Measurements from ENCODE around the gene LIMA1.
A peak's percentile ranks its signal among the peaks of the same experiment; 100 is the strongest.
"Not testable (repeated sequence)": the region's sequence is repeated elsewhere in the genome, so short reads cannot be mapped to it uniquely, and the experiment has no call there.

The LIMA1 gene

DNA sequence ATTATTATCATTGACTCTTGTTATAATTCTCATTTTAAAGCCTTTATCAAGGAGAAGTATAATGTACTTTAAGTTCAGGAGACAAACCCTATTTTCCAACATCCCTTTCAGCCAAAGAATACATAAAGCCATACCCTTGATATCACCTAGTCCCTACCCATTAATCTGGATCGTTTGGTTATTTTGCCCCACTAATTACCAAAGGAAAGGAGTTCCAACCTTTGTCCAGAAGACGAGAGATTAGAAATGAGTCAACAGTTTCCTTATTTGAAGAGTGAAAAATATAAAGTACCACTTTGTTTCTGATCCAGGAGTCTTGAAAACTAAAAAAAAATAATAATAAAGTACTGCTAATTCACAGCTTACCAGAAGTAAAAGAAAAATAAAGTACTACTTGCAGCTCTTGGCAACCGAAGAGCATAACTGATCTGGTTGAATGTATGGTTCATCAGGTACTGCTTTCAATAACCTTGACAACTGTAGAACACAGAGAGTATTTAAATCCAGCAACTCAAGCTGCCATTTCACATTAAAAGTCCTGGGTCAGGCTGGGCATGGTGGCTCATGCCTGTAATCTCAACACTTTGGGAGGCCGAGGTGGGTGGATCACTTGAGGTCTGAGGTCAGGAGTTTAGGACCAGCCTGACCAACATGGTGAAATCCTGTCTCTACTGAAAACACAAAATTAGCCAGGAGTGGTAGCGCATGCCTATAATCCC is 33.7 kb downstream of the LIMA1 start:
- DNase-seq = no peak
- intact Hi-C loops (cut with DNase I) = no loop called here

DNA sequence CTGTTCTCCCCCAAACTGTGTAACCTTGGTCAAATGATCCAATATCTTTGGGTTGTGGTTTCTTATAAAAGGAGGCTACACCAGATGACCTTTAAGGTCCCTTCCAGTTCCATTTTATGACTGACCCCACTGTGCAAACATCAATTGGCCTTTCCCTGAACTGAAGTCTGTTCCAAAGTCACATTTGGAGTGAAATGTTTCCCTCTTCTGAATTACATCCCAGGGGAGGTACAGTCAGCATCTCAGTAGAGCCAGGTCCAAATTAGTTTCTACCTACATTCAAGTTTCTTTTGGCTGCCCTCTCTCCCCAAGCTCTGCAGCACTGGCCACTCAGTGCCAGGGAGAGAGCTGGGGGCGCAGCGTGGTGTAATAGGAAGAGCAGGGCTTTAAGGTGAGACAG is 34.4 kb downstream of the LIMA1 start:
- intact Hi-C loops (cut with DNase I) = no loop called here
- DNase-seq = no peak

DNA sequence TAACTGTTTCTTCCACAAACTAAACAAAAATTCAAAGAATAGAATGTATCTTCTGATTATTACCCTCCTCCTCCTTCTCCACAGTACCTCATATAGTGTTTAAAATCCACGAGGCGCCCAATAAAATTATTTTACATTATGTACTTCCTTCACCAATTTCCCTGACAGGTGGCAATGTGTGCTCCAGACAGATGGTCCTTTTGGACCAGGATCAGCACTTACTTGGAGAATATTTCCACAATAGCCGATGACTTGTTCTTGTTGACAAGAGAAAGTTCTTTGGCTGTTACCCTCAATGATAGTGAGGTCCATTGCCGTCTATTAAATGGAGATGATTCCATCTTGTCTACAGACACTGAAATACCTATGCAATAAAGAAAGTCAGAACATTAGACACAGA is 34.9 kb downstream of the LIMA1 start:
- intact Hi-C loops (cut with DNase I) = no loop called here
- DNase-seq = no peak

DNA sequence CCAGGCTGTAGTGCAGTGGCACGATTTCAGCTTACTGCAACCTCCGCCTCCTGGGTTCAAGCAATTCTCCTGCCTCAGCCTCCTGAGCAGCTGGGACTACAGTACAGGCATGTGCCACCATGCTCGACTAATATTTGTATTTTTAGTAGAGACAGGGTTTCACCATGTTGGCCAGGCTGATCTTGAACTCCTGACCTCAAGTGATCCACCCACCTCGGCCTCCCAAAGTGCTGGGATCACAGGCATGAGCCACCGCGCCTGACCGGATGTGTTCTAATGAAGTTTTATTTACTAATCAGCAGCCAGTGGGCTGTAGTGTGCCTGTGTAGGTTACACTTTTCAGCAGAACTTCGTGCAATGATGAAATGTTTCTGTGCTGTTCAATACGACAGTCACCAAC is 35.7 kb downstream of the LIMA1 start:
- DNase-seq; intact Hi-C loops (cut with DNase I): not testable (repeated sequence)

DNA sequence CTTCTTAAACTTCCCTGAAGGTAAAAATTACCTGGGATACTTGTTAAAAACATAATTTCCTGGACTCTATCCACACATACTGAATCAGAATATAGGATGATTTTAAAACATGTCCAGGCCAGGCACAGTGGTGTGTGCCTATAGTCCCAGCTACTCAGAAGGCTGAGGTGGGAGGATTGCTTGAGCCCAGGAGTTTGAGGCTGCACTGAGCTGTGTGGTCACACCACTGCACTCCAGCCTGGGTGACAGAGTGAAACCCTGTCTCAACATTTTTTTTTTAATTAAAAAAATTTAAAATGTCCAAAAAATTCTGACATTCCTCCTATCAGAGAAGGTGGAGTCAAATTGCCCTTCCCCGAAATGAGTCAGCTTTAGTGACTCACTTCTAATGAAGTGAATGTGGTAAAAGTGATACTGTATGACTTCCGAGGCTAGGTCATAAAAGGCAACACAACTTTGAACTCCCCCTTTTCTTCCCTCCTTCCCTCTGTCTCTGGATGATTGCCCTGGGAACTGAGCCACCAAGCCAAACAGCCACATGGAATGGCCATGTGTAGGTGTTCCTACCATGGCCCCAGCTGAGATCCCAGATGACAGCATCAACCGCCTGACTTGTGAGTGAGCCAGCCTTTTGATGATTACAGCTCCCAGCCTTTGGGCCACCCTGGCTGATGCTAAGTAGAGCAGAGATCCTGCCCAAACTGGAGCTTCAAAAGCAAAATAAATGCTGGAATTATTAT is 36.3 kb downstream of the LIMA1 start:
- no peak for DNase-seq
- intact Hi-C loops (cut with DNase I) = no loop called here

DNA sequence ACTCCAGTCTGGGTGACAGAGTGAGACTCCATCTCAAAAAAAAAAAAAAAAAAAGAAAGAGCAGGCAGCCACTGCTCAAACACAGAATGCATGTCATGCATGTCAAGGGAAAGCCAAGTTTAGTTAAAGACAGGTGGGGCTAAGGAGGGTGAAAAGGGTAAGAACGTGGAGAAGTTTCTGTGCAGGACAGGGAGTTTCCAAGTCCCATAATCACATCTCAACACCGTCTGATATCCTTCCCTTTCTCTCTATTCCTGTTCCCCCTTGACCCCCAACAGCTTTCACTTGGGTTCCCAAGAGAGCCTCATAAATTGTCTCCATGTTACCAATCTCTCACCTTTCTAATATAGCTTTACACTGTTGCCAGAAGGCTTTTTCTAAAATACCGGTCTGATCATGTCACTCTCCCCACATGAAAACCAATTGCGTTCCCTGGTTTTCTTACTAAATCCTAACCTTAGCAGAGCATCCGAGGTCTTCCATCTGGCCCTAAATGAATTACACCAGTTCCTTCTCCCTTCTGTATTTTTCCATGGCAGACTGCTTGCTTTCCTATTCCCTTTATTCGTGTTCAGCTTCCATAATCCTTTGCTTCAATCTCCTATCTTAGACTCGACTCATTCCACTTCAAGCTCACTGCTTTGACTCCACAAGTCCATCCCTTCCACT is 37.0 kb downstream of the LIMA1 start:
- DNase-seq = no peak
- intact Hi-C loops (cut with DNase I) = no loop called here

DNA sequence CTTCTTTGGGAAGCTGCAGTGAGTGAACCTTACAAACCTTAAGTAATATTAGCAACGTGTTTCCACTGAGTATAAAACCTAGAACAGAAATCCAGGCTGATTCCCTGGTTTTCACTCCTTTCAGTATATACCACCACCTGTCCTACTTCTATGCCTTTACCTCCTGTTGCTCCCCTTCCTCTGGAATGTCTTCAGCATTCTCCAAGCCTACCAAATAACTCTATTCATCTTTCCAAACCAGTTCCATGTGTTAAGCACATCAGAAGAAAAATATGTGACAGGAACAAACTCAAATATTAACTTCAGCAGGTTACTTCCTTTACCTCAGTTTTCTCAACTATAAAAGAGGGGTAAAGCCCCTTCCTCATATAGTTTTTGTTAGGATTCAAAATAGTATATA is 39.8 kb downstream of the LIMA1 start:
- intact Hi-C loops (cut with DNase I) = no loop called here
- DNase-seq = no peak

DNA sequence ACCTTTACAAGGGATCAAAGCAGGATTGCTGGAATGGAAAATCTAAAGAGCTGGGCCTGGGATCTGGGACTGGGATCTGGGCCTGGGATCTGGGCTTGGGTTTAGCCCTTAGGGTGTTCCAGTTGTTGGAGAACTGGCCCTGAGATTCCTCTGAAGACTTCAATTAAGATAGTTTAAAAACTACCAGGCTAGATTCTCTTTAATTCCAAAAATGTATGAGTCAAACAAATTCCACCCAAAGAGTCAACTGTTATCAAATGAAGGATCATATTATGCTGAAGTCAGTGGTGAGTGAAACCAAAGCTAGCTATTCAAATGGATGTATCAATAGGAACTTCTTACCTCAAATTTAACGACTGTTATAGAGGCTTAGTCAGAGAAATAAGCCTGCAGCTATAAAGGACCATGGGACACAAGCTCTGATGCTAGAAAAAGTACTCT is 40.5 kb downstream of the LIMA1 start:
- no peak for DNase-seq
- intact Hi-C loops (cut with DNase I) = no loop called here

DNA sequence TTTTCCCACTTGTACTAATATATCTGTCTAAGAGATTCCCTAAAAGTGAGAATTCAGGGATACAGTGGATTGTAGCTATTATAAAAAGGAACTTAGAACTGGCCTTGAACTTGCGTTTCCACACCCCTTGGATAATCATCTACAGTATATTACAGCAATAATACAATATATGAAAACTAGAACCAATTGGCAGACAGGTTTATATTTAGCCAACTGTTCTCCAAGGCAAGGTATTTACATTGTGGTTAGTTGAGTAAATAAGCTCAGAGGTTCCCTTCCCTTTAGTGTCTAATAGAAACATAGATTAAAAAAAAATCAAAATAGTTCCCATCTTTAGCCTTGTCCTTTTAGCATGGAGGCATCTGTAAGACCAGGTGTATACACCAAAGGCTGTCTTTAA is 42.1 kb downstream of the LIMA1 start:
- DNase-seq = no peak
- intact Hi-C loops (cut with DNase I) = no loop called here

DNA sequence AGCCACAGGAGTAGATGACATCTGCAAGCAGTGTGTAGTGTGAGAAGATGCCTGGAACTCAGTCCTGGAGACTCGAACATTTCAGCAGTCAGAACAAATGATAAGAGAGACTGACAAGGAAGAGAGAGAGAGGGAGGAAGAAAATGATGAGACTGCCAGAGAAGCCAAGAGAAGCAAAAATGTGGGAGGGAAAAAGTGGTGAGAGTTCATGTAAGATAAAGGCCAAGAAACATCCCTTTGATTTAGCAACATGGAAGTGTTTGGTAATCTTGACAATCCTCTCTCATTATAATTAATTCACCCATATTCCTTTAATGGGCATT is 42.6 kb downstream of the LIMA1 start:
- intact Hi-C loops (cut with DNase I) = no loop called here
- DNase-seq = no peak

DNA sequence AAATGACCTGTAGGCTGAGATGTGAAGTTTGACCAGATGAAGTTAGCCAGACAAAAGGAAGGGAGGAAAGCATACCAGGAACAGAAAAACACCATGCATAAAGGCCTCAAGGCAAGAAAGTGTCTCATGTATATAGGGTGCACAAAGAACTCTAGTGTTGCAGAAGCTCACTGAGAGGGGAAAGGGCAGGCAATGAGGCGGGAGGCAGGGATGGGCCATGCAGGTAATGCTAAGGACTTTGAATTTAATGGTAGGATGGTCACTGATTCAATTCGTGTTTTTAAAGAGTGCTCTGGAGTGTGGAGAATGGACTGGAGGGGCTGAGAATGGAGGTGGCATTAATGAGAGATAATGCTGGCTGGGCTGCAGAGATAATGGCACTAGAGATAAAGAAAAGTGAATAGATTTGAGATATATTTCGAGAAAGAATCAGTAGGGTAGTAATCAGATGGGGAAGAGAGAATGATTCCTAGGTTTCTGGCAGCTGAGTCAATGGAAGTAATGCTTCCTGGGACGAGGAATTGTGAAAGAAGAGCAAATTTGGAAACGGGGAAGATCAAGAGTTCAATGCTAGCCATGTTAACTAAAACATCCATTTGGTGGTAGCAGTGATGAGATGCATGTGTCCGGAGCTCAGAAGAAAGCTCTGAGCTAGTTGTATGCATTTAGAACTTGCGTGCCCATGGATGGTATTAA is 43.1 kb downstream of the LIMA1 start:
- no peak for DNase-seq
- intact Hi-C loops (cut with DNase I) = no loop called here

DNA sequence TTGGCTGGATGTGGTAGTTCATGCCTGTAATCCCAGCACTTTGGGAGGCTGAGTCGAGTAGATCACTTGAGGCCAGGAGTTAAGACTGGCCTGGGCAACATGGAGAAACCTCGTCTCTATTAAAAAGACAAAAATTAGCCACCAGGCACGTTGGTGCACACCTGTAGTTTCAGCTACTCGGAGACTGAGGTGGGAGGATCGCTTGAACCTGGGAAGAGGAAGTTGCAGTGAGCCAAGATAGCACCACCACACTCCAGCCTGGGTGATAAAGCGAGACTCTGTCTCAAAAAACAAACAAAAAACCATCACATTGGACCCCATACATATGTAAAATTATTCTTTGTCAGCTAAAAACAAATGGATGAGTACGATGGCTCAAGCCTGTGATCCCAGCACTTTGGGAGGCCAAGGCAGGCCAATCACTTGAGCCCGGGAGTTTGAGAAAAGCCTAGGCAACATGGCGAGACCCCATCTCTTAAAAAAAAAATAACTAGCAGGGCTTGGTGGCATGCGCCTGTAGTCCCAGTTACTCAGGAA is 43.9 kb downstream of the LIMA1 start:
- DNase-seq = no peak
- intact Hi-C loops (cut with DNase I) = no loop called here

DNA sequence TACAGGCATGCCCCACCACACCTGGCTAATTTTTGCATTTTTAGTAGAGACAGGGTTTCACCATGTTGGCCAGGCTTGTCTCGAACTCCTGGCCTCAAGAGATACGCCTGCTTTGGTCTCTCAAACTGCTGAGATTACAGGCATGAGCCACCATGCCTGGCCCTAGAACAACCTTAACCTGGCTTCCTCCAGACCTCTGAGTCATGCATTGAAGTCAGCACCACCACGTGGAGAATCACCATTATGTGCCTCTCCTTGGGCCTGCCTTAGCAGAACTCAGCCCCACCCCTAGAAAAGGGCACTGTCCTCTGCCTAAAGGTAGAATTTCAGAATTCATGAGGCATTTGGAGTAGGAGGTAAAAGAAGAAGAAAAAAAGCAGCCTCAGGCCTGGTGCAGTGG is 49.0 kb downstream of the LIMA1 start:
- DNase-seq = no peak
- intact Hi-C loops (cut with DNase I) = no loop called here

DNA sequence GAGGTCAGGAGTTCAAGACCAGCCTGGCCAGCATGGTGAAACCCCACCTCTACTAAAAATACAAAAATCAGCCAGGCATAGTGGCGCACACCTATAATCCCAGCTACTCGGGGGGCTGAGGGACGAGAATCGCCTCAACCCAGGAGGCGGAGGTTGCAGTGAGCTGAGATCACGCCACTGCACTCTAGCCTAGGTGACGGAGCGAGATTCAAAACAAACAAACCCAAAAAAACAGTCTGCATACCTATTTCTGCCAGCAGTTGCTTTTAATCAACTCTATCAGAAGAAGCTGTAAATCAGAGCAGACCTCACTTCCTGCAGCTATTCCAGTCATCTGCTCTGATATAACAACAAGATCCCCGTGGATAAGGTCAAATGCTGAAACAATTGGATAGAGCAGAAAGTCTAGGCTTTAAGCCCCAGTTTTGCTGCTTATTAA is 50.5 kb downstream of the LIMA1 start:
- intact Hi-C loops (cut with DNase I) = no loop called here
- no peak for DNase-seq

DNA sequence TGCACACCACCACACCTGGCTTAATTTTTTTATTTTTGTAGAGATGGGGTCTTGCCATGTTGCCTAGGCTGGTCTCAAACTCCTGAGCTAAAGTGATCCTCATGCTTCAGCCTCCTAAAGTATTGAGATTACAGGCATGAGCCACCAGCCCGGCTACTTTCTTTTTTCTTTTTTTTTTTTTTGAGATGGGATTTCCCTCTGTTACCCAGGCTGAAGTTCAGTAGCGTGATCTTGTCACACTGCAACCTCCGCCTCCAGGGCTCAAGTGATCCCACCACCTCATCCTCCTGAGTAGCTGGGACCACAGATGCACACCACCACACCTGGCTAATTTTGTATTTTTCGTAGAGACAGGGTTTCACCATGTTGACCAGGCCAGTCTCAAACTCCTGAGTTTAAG is 51.1 kb downstream of the LIMA1 start:
- intact Hi-C loops (cut with DNase I) = no loop called here
- DNase-seq = no peak

DNA sequence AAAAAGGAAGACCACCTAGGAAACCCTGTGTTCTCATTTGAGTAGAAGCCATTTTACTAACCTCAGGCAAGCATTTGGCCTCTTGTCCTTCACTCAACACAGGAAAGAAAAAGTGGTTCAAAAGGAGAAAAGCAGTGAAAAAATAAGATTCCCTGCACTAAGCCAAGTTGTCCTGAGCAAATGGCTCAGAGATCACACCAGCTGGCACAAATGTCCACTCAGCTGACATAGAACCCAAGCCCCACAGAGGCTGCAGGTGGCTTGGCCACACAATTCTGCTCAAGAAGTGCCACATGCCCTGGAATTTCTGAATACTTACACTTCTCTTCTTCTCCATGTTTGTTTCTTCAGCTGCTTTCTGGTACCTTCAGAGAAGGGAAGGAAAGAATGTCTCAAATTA is 52.0 kb downstream of the LIMA1 start:
- no peak for DNase-seq
- intact Hi-C loops (cut with DNase I) = no loop called here

DNA sequence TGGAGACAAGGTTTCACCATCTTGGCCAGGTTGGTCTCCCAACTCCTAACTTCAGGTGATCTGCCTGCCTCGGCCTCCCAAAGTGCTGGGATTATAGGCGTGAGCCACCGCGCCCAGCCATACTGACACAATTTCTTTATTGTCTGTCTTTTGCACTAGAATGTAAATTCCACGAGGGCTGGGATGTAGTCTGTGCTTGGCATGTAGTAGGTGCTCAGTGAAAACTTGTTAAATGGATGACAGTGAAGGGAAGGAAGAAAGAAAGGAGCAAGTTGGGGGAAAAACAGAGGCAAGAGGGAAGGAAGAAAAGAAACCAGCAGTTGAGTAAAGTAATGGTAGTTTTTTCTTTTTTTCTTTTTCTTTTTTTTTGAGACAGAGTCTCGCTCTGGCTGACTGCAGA is 53.1 kb downstream of the LIMA1 start:
- DNase-seq = no peak
- intact Hi-C loops (cut with DNase I) = no loop called here

DNA sequence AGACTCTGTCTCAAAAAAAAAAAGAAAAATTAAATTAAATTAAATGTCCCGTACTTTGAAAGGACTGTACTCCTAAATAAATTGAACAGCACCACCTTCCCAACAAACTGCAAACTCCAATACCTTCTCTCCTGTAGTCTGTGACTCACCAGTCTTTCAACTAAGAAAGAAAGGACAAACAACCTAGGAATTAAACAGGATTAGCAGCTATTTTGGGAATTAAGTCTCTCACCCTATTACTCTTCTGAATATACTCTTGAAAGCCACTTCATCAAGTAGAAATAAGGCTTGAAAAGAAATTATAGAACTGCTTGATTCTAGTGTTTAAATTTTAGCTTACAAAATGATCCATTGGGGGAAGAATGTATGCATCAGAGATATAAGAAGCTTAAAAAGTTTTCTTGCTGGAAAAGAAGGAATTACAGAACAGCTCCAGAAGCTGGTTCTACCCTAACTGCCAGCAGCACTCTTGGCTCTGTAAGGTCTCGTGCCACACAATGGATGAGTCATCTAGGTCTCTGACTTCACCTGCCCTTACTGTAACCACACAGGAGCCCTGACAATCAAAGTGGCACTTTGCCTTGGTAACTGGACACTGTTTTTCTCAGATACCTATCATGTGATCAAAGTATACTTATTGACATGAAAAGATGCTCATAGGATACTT is 59.2 kb downstream of the LIMA1 start:
- no peak for DNase-seq
- intact Hi-C loops (cut with DNase I) = no loop called here

DNA sequence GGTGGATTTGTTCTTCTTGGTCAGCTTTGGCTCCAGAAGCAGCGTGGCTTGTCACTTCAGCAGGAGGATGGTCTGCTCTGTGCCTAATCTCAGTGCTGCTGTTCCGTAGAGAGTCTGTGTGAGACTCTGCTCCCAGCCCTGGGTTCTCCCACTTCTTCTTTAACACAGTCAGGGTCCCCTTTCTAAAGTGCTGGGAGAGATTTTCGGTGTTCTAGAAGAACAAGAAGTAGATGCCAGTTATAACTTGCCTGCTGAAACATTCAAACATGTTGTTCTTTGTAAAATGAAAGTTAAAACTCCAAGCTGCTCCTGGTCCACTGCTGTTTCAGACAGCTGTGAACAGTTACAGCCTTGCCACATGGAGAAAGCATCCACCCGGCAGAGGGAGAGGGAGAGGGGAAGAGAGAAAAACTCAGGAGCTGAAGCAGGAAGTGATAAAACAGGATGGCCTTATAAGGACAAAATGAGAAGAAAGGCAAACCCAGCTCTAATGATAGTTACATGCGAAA is 61.0 kb downstream of the LIMA1 start:
- peak in 4 of 10 donors; percentile 16 to 33 (median 22) for DNase-seq
- intact Hi-C loops (cut with DNase I) = no loop called here

Data from posterior cingulate gyrus (tissue), 11 donors.